SK-MEL-5 (cell line): Measurements from ENCODE around the gene KIF18B. TPM values are rescaled to one million over a fixed set of nuclear protein-coding genes. Genes with fewer than 3 reads are reported as not detected.

Source experiments
- DNase-seq: peaks from one replicate; pipeline ENCODE4 v3.0.0-alpha.2; 2016; ENCODE audit warnings: low read depth, low spot score
- in situ Hi-C: cut with HindIII; loops from 2 replicates; pipeline ENCODE4 v1.10.0; 2016; ENCODE audit warnings: low sequenced_read_pairs, high pct_unique_total_duplicates, low pct_unique_long_range_greater_than_20kb
- total RNA-seq: library from RNA; depleted of rRNA; stranded (reverse); fragments of >200 nt; shearing (Covaris generic); gene quantifications from 2 replicates; pipeline ENCODE4 v1.2.3, GENCODE V29; 2014

KIF18B gene
- total RNA-seq, 1 experiment from 2014 or later: 2.0 TPM

DNA sequence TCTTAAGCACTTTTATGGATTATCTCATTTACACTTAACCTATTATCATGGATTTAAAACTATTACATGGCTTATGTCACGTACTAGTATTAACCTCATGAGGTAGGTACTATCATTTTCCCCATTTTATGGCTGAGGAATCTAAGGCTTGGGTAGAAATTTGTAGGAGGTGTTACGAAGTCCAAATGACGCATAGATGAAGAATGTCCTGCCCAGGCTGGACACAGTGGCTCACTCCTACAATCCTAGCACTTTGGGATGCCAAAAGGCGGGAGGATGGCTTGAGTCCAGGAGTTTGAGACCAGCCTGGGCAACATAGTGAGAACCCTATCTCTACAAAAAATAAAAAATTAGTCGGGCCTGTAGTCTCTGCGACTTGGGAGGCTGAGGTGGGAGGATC lies 25.4 kb upstream of the KIF18B start:
- no peak for DNase-seq
- in situ Hi-C loops: no loop called here

DNA sequence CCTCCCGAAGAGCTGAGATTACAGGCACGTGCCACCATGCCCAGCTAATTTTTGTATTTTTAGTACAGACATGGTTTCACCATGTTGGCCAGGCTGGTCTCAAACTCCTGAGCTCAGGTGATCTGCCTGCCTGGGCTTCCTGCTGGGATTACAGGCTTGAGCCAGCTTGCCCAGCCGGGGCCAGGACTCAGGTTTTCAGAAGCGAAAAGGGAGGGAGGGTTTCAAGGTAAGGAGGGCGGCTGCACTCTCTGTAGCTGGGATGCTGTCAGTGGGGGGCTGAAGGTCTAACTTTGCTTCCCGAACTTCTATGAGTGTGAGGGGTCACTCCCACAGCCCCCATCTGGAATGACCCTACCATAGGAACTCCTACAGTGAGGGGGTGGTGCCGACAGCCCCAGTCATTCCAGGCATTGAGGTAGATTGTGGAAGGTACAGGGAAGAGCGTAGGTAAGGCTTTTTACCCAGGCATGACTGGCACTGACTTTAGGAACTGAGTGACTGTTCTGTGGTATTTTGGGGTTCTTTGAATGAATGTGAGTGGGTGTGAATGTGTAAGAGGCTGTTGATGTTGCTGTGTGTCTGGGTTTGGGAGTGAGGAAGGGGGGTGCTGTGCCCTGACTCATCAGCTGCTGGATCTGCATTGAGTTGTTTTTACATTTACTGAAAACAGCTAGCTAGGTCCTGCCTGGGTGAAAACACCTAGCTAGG lies 24.4 kb upstream of the KIF18B start:
- no peak for DNase-seq
- in situ Hi-C loops: no loop called here

DNA sequence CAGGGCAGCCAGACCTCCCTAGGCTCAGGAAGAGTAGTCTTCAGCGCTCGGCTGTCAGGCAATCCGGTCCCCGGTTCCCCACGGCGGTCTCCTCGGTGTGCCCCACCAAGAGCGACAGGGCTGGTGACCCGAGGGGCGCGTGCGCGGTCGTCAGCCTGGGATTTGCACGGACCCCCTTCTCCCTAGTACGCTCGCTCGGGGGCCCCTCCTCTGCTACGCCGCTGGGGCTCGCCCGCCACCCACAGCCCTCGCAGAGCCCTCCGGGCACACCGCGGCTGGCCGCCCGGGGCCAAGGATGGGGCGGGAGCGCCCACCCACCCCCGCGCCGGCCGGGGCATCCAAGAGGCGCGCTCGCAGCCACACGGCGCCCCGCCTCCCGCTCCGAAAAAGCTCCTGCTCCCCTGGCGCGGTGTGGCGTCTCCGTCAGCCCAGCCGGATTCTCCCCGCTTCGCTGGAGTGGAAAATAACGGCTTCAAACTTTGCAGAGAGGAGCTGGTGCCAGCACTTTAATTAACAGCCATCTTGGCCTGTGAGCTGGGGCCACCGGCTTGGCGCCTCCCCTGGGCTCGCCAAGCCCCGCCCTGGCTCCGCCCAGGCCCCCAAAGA lies 22.7 kb upstream of the KIF18B start:
- in situ Hi-C loops: no loop called here
- DNase-seq: no peak

DNA sequence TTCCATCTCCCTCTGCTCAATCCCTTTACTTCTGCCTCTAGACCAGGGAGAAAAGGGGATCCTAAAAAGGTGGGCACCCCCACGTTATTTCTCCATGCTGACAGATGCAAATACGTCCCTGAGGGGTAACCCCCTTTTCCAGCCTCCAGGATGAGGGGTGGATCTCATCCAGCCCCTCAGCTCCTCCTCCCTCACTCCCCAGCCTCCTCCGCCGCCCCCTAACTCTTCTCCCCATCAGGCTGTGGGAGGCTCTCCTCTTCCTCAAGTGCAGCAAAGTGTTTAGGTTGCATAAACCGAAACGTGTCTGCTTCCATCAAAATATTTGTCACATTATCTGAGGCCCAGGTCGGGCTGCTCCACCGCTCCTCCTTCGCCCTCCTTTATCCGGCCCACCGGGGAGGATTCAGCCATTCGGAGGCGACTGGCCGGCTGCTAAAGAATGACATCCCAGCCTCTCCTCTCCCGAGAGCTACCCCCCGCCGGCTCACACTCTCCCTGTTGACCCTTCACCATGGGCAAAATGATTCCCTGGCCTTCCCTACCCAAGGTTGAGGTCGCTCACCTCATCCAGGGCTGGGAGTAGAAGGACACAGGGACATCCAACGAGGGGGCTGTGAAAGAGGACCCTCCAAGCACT lies 21.7 kb upstream of the KIF18B start:
- DNase-seq: no peak
- in situ Hi-C loops: no loop called here

DNA sequence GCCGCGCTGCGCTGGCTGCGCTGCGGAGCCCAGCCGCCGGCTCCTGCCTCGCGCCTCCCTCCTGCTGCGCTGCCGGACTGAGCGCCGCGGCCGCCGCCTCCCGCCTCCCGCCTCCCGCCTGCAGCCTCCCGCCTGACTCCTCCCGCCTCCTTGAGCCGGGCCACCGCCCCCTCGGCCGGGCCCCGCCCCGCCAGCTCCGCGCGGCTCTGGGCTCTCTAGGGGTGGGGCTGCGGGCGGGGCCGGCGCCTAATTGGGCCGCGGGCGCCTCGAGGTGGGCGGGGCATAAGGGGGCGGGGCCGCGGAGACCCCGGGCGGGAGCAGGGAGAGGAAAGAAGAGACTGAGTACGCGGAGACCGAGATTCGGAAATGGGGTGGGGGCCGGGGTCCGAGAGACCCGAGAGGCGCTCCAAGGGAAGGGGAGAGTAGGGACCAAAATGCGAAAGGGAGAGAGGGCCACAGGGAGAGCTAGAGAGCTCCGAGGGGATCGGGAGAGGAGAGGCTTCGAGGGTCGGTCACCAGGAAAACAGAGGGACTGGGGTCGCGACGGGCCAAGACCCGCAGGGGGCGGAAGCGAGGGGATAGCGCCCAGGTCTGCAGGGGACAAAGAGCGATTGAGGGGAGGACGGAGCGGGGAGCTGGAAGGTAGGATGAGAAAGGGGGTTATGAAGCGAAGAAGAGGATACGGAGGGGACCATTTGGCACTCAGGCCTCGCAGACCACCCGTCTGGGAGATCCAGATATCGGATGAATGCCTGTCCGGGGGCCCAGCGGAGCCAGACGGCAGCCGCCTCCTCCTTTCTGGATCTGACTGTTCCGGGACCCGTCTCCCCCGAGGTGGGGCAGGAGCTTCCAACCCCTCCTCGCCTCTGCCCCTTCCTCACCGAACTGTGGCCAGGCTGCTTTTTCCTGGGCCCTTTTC lies 20.9 kb upstream of the KIF18B start, which contains the start of gene C1QL1:
Gene C1QL1 (minus strand): TSS at position 79 of the 919 bp plus-strand sequence. CDS start 255 bp downstream, outside the sequence.
- in situ Hi-C loops: no loop called here
- DNase-seq: peak; percentile 90

DNA sequence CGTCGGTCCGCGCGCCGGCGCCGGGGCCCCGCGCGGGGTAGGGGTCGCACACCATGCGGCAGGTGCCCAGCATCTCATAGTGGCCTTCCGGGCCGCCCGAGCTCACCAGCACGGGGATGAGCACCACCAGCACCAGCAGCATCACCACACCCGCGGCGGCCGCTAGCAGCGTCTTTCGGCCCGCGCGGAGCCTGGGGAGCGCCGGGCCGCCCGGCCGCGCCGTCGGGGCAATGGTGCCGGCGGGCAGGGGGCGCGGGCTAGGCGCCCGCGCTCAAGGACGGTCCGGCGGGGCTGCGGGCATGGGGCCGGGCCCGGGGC lies 20.3 kb upstream of the KIF18B start:
- no peak for DNase-seq
- in situ Hi-C loops: no loop called here

DNA sequence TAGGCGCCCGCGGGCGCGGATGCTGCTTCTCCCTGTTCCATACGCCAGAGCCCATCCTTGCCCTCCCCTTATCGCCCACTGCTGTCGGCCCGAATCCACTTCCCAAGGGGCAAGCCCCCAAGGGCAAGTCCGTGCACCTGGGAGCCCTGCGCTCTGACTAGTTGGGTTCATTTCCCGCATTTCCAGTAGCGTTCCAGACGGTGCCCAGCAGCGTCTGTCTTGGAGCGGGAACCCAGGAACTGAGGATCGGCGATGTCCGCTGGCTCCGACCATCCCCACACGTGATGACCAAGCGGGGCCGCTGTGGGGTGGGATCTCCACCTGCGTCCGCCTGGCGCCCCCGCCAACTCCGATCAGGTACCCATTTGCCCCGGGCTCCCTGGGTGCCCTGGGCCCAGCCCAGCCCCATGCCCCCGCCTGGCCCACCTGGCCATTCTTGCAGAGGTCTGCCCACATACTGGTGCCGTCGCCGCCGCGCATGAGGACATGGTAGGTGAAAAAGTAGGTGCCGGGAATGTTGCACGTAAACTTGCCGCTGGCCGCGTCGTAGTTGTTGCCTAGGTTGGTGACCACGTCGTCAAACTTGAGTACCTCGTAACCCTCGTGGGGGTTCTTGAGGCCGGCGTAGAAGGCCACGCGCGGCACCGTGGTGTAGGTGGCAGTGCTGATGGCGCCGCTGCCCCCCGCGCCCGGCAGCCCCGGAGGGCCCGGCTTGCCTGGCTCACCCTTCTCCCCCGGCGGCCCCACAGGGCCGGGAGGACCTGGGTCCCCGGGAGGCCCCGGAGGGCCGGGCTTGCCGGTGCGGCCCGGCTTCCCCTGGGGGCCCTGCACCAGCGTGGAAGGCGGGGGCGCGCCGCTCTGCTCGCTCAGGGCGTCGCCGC lies 19.7 kb upstream of the KIF18B start:
- in situ Hi-C loops: no loop called here

DNA sequence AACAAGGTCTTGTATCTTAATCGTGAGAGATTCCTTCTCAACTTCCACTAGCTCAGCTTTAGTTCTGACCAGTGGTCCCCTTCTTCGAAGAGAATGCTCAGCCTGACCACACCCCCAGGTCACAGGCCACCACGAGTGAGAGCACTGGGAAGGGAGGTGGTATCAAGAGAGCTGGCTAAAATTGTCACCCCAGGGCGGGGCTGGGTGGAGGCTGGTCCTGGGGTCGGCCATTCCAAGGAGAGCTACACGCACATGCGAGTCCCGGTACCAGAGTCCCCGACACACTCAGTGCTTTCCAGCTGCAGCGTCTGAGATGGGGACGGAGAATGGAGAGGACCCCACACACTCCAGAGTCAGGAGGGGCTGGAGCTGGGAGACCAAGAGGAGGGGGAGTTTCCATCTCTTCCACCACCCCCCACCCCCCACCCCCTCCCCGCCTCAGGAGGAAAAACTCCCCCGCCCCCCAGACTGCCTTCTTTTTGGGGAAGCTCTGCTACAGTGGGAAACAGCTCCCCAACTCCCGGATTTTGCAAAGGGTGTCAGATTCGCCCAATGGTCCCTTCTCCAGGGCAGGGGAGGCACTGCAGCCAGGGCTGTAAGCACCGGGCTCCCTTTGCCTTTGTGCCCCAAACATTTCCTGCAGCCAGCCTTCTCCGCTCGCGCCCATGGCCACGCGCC lies 18.9 kb upstream of the KIF18B start:
- DNase-seq: no peak
- in situ Hi-C loops: no loop called here

More for the DNA sequence above, 19.7 kb upstream of the KIF18B start:
- DNase-seq: no peak

DNA sequence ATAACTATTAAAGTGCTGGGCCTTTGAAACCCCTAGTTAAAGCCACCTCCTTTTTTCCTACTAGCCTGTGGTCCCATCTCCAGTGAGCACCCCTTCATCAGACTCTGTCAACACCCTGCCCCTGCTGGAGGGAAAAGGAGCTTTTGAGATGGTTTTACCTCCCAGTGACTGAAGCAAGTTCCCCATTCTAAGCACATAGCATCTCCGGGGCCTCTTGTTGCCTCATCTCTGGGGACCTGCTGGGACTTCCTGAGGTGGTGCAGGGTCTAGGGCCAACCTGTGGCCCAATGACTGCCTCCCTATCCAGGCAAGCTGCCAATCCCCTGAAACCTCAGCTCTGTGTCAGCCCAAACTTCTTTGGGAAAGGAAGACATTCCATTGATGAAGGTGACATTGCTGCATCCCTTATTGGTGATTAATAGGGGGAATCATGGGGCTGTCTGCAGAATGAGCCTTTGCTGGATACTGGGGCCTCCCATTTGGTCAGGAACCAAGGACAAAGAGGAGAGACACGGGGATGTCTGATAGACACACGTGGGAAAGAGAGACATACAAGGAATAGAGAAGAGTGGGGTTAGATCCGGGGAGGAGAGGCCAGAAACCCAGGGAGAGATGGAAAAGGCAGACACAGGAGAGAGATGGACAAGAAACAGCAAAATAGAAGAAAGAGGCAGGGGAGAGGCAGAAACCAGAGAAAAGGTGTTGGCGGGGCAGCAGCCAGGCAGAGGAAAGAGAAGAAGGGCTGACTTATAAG lies 18.1 kb upstream of the KIF18B start:
- in situ Hi-C loops: no loop called here
- no peak for DNase-seq

DNA sequence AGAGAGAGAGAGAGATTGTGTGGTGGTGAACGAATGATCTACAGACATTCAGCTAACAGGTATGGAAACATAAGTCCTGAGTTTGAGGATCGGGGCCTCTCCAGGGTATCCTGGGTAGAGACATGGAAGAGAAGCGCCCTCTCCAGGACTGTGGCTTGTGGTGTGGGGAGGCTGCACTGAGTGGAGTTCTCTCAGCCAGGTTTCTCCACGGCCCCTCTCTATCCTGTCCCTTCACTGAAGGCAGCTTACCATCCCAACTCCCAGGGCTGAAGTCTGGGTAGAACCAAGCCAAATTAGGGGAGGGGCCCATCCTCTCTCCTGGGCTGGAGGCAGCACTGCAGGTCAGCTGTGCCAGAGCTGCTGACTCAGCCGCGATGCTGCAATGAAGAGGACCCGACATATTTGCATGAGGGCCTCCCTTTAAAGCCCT lies 14.4 kb upstream of the KIF18B start:
- DNase-seq: peak; percentile 53
- in situ Hi-C loops: no loop called here

DNA sequence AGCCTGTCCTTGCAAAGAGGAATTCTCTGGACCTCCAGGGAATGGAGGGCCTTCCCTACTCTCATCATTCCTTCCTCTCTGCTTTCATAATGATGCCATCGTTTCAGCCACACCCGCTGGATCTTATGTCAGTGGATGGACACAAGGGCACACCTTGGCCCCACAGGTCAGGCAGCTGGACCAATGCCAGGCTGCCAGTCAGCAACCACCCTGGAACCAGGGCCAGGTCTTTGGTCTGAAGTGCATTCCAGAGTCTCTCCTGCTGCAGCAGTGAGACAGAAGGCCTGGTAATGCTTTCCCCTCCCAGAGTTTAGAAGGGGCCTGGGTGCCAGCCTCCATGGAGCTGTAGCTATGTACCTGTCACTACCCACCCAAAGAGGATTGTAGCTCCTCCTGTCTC lies 13.1 kb upstream of the KIF18B start:
- in situ Hi-C loops: no loop called here
- no peak for DNase-seq

DNA sequence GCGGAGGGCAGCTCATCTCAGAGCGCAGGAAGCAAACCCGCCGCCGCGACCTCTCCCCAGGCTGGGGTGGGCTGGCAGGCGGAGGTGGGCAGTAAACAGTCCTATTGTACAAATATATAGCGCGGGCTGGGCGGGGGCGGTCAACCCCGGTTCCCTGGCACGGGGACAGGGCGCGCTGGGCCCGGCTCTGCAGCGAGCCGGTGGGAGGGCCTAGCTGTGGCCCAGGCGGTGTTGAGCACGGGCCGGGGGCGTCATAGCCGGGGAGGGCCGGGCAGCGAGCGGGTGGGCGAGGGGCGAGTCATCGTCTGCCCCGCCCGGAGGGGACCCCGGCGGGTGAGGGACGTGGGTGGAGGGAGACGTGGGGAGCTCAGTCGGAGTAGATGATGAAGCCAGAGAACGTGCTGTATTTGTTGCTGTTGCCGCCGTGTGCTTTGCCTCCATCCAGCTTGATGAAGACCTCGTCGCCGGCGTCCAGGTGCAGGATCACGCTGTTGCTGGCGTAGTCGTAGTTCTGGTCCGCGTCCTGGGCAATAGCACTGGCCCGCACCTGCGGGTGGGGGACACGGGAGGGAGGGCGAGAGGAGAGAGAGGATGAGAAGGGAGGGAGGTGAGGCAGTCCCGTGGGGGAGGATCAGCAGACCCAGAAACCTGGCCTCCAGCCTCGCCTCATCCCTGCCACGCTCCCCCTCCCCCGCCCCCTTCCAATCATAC lies 12.4 kb upstream of the KIF18B start:
- in situ Hi-C loops: no loop called here
- DNase-seq: no peak

DNA sequence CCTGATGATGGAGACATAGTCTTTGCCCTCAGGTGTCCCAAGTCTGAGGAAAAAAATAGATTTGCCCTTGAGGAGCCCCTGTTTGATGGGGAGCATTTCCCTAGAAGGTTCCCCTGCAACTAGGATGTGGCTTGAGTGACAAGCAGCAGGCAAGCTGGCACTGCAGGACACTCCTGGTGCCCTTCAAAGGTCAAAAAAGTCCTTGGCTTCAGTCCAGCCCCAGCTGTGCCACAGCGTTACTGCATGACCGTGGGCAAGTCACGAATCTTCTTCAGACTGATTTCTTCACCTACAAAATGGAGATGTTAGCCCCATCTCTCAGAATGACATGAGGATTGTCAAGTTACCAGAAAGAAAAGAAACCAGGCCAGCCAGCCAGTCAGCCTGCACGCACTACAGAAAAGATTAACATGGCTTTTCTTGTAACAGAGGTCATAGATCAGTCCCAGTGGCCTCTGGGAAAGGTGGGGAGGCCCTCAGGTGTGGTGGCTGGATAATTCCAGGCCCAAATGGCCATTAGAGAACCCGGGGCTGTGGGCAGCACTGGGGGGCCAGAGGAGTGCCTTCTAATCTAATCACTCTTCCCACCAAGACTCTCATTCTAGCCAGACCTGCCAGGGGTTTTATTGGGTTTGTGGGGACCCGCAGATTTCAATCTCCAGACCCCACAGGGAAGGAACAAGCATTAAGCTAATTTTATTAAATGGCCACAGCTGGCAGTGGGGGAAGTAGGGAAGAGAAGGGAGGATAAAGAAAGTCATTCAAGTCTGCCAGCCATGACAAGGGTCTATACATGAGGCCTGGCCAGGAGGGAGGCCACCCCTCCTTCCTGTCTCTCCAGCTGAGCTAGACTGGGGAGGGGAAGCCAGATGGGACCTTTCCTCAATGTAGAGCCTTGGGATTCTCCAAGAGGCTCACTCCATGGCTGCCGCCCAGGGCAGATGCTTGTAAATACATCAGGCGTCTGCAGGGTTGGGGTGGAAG lies 9.7 kb upstream of the KIF18B start:
- DNase-seq: peak; percentile 38
- in situ Hi-C loops: no loop called here

DNA sequence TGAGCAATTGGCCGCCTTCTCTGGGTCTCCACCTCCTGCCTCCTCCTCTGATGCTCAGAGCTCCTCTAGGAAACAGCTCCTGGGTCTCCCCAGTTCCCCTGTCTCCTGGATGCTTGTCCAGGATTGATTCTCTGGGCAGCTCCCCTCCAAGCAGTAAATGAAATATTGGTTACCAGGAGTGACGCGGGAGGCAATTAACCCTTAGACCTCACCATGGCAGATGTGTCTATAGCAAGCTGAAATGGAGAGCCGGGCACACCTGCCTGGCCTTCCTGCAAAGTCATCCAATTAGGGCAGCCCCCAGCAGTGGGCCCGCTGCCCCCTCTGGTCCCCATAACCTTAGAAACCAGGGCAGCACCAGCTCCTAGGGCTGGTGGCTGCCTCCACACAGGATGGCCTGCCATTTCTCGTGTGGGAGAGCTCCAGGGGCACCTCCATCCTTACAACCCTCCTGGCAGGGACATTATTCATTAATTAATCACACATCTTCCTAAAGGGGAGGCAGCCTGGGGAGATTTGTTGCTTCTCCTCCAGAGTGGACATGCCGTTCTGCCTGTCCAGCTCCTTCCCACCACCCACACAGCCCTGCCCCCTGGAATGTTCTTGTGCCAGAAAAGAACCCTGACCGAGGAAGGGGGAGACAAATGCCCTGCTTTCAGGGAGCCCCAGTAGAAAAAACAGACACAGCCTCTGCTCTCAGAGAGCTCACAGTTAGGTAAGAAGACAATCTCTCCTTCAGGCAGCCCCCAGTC lies 8.3 kb upstream of the KIF18B start:
- in situ Hi-C loops: no loop called here
- DNase-seq: no peak
